ENCODE measurements around the gene FRMD8.
"Not testable (repeated sequence)": the region's sequence is repeated elsewhere in the genome, so short reads cannot be mapped to it uniquely, and the experiment has no call there.

Gene FRMD8

DNA sequence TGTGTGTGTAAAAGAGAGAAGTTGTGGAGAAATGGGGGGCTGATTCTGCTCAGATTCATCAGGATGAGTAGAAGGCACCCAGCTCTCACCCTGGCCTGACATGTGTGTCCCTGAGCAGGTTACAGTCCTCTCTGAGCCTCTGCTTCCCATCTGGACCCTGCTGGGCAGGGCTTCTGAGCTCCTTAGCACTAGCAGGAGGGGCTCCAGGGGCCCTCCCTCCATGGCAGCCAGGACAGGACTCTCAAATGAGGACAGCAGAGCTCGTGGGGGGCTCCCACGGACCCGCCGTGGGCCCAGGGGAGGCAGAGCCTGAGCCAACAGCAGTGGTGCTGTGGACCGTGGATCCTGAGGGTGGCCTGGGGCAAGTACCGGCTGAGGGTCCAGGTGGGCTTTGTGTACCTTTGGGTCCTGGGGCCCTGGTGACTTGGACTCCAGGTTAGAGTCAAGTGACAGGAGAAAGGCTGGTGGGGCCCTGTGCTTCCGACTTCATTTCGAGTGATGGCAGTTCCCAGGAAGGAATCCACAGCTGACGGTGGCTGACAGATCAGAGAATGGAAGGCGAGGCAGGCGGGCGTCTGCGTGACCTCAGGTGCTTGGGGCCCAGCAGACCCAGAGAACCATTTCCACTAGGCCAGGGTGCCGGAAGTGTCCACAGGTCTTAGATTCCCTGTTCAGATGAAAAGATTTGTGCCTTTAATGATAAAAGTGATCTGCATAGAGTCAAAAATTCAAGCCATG lies 58.0 kb downstream of the FRMD8 start:
- TF ChIP-seq GATA1 (IDR thresholded peaks at IDR 0.05; ENCODE audit: low read depth, low read length): no peak
- TF ChIP-seq POLR2A (IDR thresholded peaks at IDR 0.05; ENCODE audit: low read length): peak; percentile 15
- DNase-seq: no peak

DNA sequence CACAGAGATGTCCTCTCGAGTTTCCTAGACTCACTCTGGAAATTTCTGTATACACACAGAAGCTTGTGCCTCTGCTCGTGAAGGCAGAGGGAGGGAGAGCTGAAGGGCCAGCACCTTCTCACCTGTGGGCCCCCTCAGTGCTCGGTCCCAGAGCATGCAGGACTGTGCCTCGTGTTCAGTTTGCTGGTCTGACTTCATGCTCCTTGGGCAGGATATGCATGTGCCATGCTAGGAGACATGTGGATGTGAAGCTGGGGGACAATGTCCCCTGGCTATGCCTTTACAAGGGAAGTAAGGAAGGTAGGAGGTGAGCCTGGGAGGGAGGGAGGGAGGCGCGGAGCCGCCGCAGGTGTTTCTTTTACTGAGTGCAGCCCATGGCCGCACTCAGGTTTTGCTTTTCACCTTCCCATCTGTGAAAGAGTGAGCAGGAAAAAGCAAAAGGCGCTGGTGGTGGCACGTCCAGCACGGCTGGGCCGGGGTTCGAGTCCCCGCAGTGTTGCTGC lies 58.7 kb downstream of the FRMD8 start:
- no peak for DNase-seq
- peak; percentile 13 for TF ChIP-seq POLR2A (IDR thresholded peaks at IDR 0.05; ENCODE audit: low read length)
- no peak for TF ChIP-seq GATA1 (IDR thresholded peaks at IDR 0.05; ENCODE audit: low read depth, low read length)

DNA sequence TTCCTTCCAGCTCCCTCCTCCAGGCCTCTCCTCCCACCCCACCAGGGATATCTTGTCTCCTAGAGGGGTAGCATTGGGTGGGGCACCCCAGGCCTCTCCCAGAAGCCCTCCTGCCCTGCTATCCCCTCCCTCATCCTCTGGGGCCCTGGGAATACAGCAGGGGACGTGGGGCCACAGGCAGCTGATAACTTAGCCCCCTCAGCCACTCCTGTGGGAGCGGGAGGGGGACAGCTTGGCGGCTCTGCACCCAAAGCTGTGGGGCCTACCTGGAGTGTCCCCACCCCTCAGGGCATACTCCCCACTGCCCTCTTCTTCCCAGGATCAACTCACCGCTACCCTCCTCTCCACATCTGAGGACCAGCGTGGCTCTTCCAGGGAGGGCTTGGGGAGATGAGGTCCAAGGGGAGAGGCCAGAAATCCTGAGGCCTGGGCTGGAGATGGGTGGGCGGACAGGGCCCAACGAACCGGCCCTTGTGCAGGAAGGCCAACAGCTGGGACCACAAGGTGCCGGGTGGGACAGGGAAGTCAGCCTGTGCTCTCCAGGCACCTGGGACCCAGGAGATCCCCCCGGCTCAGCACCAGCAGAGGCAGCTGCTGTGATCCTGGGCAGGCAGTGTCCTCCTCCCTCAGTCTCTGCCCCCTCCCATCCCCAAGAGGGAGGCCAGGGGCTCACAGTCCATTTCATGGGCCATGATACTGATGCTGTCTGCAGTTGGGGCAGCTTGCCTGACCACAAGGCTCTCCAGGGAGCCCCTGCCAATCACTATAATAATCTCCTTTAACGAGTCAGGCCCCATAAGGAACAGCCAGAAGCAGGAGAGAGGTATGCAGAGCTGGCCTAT lies 59.4 kb downstream of the FRMD8 start:
- DNase-seq: no peak
- TF ChIP-seq POLR2A (IDR thresholded peaks at IDR 0.05; ENCODE audit: low read length) (no peak), GATA1 (IDR thresholded peaks at IDR 0.05; ENCODE audit: low read depth, low read length) (no peak)

DNA sequence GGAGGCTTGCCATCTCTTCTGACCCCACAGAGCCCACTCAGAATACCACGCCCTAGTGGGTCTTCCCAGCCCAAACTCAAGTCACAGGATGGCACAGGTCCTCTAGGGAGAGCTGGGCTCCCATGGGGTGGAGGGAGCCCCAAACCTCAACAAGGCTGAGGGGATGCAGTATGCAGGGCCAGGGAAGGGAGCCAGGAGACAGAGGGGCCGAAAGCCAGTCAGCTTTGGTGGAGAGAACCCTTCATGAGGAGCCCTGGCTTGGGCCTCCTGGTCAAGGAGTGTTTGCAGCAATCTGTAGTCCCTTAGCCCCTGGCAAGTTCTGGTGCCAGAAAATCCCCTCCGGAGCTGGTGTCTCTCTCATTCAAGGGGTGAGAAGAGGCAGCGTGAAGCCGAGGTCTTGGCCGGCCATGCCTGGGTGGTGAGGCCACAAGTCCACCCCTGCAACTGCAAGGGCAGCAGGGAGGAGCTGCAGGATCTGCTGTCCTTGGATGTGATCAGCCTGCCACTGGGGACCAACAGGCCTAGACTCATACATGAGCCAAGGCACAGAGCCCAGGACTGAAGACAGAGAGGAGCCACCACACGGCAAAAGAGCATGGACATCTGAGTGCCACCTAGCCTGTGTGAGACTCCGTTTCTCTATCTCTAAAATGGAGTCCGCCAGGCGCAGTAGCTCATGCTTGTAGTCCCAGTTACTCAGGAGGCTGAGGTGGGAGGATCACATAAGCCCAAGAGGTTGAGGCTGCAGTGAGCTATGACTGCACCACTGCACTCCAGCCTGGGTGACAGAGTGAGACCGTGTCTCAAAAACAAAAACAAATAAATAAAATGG lies 60.2 kb downstream of the FRMD8 start:
- DNase-seq: no peak
- TF ChIP-seq GATA1 (IDR thresholded peaks at IDR 0.05; ENCODE audit: low read depth, low read length): no peak
- peak; percentile 24 for TF ChIP-seq POLR2A (IDR thresholded peaks at IDR 0.05; ENCODE audit: low read length)

DNA sequence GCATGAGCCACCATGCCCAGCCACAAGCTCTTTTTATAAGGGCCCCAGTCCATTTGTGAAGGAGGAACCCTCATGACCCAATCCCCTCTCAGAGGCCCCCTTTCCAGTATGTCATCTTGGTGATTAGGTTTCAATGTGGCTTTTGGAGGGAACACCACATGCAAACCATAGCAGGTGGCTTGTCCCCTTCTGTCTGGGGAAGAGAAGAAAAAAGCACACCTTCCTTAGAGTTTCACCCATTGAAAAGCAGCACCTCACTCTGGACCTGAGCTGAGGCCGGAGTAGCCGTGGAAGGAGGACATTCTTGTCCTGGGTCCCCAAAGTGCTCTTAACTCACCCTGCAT lies 61.6 kb downstream of the FRMD8 start:
- DNase-seq: no peak
- TF ChIP-seq POLR2A (IDR thresholded peaks at IDR 0.05; ENCODE audit: low read length) (no peak), GATA1 (IDR thresholded peaks at IDR 0.05; ENCODE audit: low read depth, low read length) (no peak)

DNA sequence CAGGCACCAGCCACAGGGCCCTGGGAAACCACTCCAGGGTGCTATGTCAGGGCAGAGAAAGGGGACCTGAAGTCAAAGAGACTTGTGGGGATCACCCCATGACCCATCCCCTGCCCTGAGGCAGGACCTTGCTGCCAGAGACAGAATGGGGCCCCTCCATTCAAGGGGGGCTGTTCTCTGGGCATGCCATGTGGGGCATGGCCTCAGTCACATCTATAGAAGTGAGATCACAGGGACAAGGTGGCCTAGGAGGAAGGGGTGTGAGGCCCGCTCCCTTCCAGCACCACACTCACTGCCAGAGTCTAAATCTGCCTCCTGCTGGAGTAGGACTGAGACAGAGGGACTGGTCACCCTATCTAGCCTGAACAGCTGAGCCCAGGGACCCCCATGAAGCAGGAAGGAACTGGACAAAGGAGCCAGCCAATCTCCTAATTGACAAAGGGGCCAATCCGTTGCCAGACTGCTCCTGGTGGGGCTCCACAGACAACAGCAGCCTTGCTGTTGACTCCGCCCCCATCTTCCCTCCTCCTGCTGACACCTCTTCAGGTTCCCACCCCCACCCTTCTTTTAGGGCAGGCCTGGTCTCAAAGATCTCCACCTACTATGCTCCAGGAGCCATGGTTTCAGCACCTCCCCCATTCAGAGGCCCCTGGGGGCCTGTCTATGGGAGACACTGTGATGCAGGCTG lies 62.1 kb downstream of the FRMD8 start:
- TF ChIP-seq POLR2A (IDR thresholded peaks at IDR 0.05; ENCODE audit: low read length): peak; percentile 54
- no peak for TF ChIP-seq GATA1 (IDR thresholded peaks at IDR 0.05; ENCODE audit: low read depth, low read length)
- no peak for DNase-seq

DNA sequence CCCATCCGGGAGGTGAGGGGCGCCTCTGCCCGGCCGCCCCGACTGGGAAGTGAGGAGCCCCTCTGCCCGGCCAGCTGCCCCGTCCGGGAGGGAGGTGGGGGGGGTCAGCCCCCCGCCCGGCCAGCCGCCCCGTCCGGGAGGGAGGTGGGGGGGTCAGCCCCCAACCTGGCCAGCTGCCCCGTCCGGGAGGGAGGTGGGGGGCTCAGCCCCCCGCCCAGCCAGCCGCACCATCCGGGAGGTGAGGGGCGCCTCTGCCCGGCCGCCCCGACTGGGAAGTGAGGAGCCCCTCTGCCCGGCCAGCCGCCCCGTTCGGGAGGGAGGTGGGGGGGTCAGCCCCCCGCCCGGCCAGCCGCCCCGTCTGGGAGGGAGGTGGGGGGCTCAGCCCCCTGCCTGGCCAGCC lies 64.9 kb downstream of the FRMD8 start:
- DNase-seq: not testable (repeated sequence)

DNA sequence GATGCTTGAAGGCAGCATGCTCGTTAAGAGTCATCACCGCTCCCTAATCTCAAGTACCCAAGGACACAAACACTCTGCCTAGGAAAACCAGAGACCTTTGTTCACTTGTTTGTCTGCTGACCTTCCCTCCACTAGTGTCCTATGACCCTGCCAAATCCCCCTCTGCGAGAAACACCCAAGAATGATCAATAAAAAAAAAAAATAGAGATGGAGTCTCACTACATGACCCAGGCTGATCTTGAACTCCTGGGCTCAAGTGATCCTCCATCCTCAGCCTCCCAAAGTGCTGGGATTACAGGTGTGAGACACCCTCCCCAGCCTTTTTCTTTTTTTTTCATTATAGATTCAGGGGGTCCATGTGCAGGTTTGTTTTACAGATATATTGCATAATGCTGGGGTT lies 65.8 kb downstream of the FRMD8 start:
- DNase-seq: not testable (repeated sequence)

DNA sequence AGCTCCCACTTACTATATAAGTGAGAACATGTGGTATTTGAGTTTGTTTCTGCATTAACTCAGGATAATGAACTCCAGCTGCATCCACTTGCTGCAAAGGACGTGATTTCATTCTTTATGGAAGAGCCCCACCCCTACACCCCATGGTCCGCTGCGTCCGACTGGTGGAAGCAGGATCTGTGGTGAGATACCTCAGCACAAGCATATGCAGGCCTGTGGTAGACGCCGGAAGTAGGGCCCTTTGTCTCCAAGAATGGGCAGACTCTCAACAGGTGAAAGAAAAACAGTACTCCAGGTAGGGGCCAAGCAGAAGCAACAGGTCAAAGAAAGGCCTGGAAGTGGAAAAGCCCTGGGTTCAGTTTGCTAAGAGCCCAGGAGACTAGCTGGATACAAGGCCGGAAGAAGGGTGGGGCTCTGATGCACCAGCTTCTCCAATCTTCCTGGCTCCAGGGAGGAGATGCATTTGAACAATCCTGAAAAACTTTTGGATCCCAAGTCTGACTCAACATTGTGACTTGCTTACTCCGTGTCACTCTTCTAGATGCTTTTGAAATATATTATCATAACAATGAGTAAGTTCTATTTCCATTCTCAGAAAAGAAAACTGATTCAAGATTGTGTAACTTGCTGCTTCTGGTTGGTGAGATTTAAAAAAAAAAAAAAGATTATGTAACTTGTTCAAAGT lies 66.5 kb downstream of the FRMD8 start:
- no peak for DNase-seq
- TF ChIP-seq GATA1 (IDR thresholded peaks at IDR 0.05; ENCODE audit: low read depth, low read length): no peak
- no peak for TF ChIP-seq POLR2A (IDR thresholded peaks at IDR 0.05; ENCODE audit: low read length)

DNA sequence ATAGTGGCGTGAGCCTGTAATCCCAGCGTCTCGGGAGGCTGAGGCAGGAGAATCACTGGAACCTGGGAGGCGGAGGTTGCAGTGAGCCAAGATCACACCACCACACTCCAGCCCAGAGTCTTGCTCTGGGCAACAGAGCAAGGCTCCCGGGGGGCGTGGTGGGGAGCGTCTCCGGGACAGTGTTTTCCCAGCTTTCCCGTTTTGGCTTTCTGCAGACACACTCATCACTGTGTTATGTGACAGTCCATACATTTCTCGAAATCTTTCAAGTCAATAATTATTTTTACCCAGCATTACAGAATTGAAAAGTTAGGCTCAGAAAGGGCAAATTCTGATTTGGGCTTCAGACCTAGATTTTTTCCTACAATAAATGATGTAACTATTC lies 67.9 kb downstream of the FRMD8 start:
- no peak for TF ChIP-seq GATA1 (IDR thresholded peaks at IDR 0.05; ENCODE audit: low read depth, low read length)
- TF ChIP-seq POLR2A (IDR thresholded peaks at IDR 0.05; ENCODE audit: low read length): no peak
- DNase-seq: no peak

DNA sequence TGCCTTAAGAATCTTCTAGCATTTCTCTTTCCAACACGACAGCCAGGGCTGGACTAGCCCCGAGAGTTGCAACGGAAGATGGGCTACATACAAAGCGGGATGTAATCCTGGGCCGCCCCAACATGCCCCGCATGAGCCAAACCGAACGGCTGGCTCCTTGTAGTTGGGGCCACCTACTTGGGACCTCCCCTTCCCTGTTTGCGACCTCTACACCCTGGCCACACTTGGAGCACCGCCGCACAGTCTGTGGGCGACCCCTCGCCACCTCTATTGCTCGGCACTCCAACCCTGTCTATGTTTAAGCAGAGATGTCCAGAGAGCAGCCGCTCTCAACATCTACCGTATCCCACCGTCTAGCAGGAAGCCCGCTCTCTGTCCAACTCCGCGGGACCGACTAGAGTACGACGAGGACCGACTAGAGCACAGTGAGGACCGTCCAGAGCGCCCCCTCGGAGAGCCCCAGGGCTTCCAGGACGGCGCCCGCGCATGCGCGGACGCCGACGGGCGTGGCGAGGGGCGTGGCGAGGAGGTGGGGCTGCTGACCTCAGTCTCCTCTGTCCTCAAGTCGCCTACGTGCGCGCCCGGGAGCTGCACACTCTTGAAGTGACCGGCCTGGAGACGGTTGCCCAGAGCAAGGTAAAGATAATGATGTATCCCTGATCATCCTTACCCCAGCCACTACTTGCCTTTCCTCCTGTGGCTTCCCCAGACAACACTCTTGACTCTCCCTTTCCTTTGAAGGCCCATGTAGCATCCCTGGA lies 68.4 kb downstream of the FRMD8 start:
- DNase-seq: peak; percentile 87 to 92
- peak; percentile 62 for TF ChIP-seq POLR2A (IDR thresholded peaks at IDR 0.05; ENCODE audit: low read length)
- TF ChIP-seq GATA1 (IDR thresholded peaks at IDR 0.05; ENCODE audit: low read depth, low read length): no peak

DNA sequence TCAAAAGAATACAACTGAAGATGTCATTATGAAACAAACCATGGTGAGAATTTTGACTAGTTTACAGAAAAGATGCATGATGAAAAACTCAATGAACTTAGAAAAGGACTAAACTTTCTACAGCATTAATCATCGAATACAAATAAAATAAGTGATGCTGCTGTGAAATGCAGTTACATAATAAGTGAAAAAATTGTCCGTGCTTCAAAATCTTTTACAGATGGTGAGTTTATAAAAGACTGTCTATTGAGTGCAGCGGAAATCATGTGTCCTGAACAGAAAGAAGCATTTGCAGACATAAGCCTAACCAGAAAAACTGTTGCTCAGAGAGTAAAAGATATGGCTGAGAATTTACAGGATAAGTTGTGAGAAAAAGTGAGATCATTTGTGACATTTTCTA lies 70.0 kb downstream of the FRMD8 start:
- DNase-seq: no peak
- TF ChIP-seq GATA1 (IDR thresholded peaks at IDR 0.05; ENCODE audit: low read depth, low read length): no peak
- no peak for TF ChIP-seq POLR2A (IDR thresholded peaks at IDR 0.05; ENCODE audit: low read length)

Data from erythroblast (primary cell).